NCI-H748 (cell line): ENCODE measurements around the gene MED10.
A peak's percentile ranks its signal among the peaks of the same experiment; 100 is the strongest.

Source experiments
- DNase-seq: peaks from one replicate; lab custom pipeline; 2025; ENCODE audit not compliant: unreplicated experiment; lab: John Stamatoyannopoulos, UW

MED10 gene

DNA sequence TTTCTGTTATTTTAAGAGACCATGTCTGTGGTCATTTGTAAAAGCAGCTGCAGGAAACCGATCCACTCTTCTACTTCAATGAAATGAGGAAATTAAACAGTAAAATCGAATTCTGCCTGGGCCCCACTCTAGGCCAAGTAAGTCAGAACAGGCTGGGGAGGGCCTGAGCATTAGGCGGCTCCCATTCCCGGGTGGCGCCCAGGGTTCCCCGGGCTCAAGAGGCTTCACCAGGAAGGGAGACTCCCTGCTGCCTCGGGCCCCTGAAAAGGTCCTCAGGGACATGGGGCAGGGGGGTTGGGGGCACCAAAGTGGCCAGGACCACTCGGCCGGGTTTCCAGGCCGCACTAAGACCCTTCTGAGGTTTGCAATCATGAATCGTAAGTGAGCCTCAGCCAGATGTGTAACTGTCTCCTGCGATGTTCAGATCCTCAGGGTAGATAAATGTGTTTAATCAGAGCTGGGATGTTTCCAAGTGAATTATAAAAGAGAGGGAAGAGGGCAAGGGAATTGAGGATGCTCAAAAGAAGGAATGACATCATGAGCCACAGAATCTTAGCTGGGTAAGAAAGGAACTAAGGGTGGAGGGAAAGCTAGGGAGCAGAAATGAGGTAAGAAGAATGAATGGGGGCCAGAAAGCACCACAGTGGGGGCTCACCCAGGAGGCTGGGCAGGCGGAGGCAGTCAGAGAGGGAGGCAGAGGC is 24.6 kb downstream of the MED10 start:
- DNase-seq, result no peak

DNA sequence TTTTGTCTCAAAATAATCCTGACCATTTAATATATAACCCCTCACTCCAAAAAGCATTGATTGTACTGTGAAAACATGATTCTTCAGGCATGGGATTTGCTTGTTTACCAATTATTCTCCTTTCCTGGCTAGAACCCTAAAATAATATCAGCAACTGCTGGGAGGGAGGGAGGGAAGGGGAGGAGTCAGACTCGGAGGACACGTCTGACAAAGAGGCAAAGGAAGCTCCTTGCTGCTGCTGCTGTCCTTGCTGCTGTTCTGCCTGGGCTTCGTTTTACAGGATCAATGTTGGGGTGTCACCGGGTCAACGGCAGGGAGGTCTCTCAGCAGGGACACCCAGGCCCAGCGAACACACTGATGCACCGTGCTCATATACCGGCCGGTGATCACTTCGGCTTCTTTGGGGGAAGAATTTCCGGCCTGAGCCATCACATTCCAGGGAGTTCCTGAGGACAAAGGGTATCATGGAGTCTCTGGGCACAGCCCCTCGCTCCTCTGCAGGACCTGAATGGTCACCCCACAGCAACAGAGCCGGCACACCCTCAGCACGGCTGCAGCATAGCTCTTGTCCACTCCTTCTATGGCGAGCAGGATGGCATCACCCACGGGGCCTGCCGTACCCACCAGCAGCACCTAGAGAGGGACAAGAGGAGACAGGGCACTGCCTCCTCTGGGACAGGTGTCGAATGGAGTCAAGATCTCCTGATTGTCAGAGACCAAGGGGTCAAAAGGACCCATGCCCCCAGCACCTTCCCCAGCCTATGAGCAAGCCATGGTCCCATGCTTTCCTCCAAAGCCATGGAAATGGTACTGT is 27.9 kb downstream of the MED10 start:
- no peak for DNase-seq

DNA sequence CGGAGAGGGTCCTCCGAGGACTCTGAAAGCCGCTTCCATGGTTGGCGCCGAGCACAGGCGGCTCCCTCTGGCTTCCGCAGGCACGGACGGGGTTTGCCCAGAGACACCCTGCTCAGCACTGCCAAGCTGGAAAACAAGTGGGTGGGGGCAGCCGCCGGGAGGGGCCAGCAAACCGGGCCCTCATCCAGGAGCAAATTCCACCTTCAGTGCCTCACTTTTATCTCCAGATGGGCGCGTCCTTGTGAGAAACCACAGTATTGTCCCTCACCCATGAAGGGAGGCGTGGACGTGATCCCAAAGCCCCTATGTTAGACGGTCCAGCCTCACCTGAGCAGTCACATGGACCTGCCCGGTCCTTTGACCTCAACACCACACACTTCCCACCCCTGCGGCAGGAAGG is 29.0 kb downstream of the MED10 start:
- DNase-seq, result no peak

DNA sequence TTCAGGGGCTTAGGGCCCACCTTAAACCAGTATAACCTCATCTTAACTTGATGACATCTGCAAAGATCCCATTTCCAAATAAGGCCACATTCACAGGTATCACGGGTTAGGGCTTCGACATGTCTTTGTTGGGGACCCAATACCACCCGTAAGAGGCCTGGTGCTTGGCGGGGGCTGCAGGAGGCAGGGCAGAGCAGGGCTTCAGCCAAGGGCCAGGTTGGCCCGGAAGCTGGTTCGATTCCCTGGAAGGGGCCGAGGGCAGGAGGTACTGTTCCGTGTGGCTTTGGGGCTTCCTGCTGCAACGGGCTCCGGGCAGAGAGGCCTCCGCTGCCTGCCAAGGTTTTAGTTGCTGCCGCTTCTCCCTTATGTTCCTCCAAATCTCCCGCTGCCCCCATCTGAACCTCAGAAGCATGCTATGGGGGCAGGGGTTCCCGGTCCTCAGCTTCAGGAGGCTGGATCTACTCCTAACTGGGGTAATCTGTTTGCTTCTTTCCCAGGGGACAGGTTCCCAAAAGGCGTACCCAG is 29.8 kb downstream of the MED10 start:
- DNase-seq, result no peak

DNA sequence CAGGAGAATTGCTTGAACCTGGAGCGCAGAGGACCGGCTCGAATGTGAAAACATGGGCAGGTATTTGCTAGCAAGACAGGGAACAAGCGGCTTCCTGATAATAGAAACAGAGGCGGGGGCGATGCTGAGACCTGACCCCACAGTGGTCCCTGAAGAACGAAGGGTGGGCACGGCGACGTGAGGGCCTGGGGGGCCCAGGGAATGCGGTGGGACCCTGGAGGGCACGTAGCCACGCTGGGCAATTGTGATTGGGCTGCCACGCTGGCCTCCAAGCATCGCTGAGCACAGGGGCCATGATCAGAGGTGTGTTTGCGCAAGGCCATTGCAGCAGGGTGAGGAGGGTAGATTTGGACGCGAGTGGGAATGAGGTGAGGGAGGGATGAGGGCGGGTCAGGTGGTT is 30.7 kb downstream of the MED10 start:
- no peak for DNase-seq

DNA sequence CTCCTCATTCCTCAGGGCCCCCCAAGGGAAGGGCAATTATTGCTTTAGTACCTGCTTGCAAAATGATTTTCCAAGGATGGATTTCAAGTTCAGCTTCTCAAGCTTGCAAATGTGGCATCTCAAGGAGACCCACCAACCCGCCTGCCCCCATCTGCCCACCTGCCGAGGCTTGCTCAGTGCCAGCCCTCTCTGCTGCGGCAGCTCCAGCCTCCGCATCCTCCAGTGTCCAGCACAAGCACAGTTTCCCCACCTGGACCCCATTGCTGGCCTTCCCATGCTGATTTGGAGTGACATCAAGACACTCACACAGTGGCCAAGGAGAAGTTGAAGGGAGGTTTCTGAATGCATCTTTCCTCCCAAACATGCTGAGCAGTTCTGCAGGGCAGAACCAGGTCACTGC is 31.2 kb downstream of the MED10 start:
- DNase-seq, result no peak

DNA sequence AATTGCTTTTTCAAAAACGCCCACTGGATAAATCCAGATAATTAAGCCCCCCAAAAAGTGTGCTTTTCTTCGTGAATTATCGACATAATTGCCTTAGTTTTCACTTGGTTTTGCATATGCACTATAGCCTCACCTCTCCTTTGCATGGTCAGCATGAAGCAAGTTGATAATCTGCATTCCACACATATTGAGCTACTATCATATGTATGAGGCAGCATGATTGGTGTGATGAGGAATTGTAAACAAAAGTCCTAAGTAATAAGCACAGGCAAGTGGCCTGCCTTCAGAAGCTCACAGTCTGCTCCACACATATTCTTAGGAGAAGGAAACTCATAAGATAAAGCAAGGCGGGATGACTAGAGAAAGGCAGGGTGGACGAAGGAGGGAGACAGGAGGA is 33.8 kb downstream of the MED10 start:
- no peak for DNase-seq

DNA sequence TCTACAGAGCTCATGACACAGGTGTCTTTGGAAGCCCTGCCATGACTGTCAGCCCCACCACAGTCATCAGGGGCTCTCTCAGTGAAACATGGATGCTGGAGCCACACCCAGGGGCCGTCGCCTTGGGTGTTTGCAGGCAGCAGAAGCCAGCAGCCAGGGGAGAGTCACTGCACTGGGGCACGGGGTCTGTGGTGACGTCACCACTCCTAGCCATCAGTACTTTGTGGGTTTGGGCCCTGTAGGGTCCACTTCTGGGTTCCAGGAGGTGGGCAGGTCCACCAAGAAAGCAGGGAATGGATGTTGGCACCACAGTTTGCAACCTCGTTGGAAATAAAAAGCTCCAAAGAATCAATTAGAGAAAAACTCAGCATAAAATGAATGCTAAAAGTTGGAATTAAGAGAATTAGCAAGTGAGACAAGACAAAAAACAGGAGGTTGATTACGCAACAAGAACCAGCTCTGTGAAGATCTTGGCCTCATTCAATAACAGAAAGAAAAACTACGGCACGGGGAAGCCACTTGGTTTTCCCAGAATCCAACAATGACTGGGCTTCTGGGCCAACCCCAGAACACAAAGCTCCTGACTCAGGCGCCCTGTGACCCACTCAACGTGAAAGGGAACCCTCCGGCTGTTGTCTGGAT is 34.3 kb downstream of the MED10 start:
- DNase-seq, result no peak

DNA sequence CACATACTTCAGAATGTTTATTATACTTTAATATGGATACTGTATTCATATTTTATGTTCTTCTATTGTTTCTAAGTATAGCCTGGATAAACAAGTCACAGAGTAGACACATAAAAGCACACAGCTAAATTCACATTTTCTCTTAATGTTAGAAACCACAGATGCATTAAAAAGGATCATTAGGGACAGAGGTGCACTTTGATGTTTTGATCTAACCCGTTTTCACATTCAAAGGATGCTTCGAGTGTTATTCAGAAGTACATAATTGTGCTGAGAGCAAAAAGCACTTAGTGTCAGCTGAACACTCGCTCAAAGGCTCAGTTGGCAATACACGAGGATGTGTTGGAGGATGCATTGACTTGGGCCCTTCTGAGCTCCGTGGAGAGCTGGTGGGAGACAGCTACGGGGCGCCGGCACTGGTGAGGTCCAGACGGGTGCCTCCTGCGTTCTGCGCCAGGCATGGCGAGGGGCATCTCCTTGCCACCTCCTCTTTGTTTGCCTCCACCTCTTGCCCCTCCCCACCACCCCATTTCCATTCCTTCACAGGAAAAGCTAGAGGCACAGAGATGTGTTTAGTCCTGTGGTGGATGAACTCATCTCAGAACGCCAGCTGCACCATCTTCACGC is 35.5 kb downstream of the MED10 start:
- DNase-seq, result peak; percentile 99

DNA sequence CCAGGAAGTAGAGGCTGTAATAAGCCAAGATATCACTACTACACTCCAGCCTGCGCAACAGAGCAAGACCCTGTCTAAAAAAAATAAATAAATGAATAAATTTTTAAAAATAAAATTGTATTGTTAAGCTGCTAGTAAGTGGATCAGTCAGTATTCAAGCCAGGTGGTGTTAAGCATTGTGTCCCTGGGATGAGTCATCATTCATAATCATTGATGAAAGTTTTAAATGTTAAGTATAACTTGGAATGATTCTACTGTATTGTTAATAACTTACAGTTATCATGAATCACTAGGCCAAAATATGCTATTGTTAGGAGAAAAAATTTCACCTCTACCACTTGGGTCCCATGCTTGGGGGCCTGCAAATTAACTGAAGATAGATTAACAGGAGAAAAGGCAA is 38.2 kb downstream of the MED10 start:
- DNase-seq, result no peak

DNA sequence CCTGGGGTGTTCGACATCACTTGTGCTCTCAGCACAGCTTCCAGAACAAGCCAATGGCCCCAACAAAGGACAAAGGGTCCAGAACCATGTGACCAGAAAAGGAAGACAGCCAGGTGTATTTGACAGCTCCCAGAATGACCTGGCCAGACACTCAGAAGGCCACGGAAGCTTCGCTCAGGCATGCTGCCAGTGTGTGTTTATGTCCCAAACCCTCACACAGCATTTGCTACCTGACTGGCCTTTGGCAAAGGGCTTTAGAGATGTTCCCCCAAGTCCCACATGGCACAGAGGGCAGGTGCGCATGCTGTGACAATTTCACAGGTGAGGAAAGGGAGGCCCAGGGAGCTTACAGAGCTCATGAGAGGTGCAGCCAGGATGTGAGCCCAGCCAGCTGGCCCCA is 39.5 kb downstream of the MED10 start:
- no peak for DNase-seq

DNA sequence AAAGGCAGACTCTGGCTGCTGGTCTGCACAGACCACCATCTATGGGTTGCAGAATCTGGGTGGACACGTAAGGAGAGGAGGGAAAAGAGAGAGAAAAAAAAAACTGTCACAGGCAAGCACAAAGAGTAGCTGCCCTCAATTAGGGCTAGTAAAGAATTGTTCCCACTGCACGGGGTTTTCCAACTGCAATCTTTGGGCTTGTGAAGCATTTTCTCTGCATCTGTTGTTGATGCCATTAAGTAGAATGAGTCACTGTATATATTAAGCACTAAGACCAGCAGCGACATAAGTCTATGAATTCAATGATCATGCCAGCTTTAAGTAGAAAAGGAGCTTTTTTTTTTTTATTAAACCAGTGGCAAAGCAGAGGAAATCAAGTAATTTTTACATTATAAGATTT is 40.2 kb downstream of the MED10 start:
- no peak for DNase-seq

DNA sequence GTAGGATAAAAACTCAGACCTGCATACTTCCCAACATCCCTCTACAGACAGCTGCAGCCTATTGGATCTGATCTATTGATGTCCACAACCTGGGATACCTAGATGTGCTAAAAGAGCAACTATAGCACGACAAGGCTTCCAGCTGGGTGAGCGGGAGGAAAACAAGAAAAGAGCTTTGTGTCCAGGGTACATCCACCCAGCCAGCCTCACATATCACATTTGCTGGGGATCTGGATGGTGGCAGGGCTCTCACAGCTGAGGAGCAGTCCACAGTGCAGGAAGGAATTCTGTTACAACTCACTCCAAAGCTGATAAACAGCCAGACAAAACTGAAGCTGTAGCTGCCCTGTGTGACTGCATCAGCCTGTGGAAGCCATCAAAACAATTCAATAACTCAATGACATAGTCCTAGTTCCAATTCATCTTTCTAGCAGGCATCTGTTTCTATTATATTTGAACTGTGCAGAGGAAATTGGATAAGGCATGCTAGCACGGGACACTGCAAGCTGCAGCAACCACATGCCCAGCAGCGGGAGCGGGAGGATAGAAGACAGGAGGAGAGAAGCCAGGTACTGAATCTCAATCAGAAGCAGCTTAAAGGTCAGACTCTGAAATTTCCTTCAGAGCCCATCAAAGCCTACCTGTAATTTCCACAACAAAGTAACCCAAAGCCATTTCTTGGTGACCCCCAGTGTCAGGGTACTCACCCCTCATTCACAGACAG is 45.0 kb downstream of the MED10 start:
- DNase-seq, result no peak

DNA sequence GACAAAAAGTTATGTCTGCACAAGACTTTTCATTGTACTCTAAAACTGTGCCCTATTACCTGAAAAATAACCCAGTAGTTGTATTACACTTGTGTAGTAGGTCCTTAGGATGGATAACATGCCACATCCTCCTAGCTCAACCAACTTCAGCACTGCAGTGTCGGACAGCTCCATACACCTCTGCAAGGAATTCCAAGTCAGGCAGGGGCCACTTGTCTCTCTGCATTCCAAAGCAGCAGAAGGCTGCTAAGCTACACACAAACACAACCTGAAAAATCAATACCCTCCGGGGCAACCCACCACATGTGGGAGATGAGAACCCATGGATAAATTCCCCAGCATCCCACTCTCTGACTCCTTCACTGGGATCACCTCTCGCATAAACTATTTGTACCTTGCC is 50.2 kb downstream of the MED10 start:
- no peak for DNase-seq

DNA sequence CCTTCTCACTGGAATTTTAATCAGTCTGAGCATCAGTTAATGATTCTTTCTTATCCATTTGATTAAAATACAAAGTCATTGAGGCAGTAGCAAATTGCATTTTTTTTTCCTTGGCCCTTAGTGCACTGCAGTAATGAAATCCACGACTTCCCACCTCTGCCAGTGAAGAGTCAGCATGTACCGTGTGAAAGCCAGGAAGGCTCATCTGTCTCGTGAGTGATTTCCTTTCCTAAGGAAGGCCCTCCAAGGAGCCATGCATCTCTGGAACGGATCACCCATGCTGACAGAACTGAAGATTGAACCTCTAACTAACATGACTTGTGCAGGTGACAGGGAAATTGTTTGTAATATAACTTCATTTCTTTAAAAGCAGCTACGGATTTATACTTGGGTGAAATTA is 51.6 kb downstream of the MED10 start:
- no peak for DNase-seq

DNA sequence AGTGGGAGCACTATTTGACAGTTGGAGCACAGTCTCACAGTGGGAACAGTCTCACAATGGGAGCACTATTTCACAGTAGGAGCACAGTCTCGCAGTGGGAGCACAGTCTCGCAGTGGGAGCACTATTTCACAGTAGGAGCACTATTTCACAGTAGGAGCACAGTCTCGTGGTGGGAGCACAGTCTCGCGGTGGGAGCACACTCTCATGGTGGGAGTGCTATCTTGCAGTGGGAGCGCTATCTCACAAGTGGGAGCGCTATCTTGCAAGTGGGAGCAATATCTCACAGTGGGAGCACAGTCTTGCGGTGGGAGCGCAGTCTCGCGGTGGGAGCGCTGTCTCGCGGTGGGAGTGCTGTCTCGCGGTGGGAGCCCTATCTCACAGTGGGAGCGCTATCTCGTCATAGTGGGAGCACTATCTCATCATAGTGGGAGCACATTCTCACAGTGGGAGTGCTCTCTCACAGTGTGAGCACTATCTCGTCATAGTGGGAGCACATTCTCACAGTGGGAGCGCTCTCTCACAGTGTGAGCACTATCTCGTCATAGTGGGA is 56.1 kb downstream of the MED10 start:
- DNase-seq, result no peak
